ENCODE data around the gene MOB3B.

The MOB3B gene

DNA sequence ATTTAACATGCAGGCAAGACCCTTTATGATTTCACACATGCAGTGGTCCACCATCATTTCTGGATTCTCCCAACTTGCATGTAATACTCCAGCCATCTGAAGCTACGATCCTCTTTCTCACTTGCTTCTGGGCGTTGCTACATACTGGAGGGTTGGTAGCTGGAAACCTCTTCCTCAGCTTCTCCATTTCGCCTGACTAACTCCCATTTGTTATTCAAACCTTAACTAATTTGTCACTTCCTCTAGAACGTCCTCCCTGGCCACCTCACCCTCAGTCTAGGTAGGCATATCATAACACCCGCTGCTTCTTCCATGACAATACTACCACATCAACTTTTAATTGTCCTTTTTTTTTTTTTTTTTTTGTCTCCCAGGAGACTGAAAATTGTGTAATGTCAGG lies 160.0 kb downstream of the MOB3B start:
- DNase-seq: no peak

DNA sequence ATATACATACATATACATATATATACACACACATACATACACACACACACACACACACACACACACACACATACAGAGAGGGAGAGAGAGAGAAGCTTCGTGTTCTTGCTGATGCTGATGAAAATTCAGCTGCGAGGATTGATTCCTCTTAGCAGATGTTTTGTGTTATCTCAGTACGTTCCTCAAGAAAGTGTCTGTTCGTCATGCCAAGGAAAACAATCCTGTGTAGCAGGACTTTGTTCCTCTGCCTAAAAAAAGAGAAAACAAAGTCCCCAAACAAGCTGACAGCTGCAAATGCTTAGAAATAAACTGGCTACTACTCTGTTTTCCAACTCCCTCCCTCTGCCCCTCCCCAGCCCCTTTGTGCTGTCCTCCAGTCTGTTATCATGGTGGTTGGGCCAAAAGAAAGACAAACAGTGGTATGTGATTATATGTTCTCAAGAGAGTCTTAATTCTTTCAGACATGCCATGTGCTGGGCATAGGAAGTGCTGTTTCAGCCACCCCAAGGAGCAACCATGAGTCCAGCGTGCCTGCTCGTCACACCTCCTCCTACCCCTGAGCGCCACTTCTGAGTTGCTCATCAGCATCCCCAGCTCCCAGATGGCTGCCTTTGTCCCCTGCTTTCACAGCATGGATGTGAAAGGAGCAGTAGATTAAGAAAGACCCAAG lies 161.2 kb downstream of the MOB3B start:
- DNase-seq: peak in 25 of 56 donors; percentile 9 to 76 (median 37)

DNA sequence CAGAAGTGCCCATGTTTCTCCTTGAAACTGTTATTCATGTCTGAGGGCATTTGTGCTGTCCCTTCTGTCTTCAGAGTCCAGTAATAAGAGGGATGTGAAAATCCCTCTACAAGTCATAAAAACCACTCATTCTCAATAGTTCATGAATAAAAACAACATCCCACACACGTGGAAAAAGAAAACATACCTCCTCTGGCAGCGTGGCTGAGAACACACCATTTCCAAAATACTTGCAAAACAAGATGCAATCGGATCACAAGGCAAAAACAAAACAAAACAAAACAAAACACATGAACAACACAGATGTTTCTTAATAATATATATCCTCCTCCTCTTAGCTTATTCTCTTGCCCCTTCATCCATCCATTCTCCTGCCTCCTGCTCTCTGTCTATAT lies 161.7 kb downstream of the MOB3B start:
- no peak for DNase-seq

DNA sequence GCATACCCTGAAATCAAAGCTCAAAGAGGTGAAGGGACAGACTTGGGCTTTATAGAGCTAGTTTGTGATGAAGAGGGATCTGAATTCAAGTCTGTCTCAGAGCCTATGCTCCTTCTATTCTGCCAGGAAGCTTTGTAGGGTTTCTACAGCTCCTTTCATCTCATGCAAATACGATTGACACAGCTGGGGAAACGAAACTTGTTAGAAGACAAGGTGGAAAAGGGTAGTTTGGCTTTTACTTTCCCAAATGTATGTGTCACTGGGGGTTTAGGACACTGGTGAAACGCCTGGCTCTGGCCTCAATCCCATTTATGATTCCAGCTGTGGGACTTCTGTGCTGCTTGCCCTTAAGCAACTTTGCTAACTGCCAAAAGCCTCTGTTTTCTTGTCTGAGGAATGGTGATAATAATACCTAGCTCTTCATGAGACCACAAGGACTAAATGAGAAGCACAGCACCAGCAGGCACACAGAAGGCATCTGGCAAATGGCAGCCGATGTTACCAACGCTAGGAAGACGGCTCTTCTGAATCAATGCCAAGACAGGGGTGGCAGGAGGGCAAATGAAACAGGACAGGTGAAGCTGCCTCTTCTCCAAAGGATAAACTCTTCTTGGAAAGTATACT lies 162.3 kb downstream of the MOB3B start:
- no peak for DNase-seq

DNA sequence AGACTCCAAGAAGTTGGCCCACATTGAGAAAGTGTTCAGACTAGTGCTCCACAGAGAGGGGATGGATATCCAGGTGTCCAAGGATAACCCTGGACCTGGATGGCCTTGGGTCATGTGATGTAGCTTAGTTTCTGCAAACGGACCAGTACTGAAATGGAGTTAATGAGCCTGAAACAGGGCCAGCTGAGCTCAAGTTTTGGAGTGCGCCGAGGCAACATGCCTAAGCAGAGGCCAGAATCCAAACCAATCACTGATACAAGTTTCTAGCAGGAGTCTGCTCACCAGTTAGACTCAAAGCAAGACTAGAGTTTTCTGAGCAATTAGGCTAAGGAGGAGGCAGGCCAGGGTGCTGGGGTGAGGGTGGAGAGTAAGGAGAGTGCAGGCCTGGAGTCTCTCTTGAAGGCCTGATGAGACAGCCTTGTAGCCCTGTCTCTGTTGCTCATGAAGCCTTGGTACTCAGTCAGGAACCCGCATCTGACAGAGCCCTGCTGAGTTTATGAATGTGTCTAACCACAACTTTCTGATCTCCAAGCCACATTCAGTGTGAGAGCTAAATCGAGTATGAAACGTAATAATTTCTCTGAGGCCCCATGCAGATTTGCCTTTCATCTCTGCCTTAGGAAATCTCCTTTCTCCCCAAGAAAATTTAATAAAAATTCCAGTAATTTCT lies 163.8 kb downstream of the MOB3B start:
- peak in 1 of 56 donors; percentile 19 for DNase-seq

DNA sequence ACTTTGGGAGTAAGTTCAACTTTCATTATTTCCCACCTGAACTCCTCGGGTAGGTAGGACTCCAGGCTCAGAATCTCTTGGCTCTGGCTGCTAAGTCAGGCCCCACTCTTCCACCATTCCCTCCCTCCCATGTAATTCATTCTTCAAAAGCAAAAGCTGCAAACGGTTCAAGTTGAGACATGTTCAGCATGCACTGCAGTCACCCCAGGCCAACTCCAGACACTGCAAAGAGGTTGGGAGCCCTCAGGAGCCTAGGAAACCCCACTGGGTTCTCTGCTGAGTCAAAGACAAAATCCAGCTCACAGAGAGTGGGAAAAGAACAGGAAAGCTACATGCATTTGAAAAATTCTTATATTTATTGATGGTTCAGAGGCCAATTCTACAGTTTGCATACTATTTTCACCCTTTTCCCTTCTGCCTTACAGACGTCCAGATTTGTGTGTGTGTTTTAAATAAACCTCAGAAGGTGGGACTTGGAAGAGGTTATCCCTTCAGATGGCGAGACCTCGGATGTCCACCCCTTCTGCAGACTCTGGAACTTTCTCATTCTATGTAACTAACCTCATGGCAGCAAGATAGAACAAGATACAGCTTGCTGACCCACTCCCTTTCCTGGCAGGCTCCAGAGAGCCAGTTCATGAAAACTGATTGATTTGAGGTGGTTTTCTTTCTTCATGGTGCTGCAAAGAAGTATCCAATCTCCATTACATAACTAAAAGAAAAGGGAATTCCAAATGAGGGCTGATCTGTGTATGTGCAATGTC lies 167.0 kb downstream of the MOB3B start:
- DNase-seq: no peak

DNA sequence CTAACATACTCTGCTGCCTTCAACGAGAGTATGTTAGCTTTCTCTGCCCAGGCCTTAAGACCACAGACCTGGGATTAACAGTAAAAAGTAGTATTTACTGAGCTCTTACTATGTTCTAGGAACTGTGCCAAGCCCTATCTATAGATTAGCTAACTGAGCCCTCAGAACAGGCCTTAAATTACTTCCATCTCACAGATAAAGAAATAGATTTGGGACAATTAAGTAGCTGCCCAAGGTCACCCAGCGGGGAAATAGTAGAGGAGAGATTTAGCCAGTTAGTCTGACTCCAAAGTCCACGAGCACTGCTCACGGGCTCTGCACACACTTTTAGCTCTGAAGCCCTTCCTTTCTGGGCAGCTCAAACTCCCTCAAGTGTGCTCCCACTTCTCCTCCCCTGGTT lies 168.1 kb downstream of the MOB3B start:
- DNase-seq: no peak

DNA sequence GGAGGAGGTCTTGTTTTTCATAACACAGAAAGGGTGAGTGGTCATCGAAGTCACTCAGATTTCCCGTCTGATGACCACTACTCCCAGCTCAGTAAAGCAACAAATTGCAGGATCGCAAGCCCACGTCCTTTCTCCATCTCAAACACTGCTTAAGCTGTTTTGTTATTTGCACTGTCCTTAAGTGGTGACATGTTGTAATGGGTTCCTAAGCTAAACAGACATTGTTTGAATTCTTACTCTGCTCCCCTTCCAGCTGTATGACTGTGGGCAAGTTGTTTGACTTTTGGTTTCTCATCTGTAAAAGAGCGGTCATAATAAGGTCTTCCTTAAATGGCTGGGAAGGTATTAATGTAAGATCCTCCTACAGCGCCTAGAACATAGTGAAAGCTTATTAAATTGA lies 169.9 kb downstream of the MOB3B start:
- no peak for DNase-seq

DNA sequence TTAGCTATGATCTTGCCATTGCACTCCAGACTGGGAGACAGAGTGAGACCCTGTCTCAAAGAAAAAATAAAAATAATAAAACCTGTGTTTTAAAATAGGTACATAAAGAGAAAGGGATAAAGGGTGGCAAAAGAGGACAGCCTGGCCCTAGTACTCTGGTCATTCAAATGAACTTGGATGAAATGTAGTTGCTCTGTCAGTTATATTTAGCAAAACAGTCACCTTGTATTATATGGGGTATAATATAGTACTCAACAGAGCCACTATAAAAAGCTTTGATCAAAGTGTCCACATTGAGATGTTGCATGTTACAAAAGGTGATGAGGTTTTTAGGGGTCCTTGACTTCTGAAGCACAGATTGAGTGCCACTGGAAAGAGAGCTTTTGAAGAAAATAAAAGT lies 171.6 kb downstream of the MOB3B start:
- DNase-seq: no peak

DNA sequence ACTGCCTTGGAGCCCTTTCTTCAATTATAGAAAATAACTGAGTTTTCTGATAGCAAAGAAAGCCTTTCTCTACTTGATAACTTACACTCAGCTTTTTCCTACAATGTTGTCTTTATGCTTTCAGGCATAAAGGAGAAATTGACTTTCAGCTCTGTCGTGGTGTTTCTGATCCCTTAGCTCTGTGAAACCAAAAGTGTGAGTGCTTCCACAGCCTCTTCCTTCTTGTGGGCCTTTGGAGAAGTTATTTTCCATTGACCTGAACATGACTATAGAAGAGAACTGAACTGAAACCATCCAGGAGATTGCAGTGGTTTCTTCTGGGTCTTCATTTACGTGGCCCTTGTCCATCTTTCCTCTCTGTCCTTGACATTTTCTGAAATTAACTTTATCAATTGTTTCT lies 173.2 kb downstream of the MOB3B start:
- peak in 1 of 56 donors; percentile 24 for DNase-seq

DNA sequence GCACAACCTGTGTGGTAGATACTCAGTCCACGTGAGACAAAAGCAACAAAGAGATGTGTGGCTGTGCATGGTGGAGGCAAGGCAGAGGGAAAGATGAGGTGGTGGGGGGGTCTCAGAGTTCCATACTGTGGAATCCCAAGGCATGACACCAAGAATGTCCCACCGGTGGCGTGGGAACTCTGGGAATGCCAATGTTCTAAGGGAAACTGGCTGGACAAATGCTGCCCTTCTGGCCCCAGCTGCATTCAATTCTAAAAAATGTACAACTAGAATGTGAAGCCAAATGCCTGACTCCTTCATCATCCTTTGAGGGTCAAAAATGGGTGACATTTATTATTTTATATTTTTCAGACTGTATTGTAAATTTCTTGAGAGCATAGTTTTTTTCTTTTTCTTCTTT lies 174.4 kb downstream of the MOB3B start:
- DNase-seq: no peak

DNA sequence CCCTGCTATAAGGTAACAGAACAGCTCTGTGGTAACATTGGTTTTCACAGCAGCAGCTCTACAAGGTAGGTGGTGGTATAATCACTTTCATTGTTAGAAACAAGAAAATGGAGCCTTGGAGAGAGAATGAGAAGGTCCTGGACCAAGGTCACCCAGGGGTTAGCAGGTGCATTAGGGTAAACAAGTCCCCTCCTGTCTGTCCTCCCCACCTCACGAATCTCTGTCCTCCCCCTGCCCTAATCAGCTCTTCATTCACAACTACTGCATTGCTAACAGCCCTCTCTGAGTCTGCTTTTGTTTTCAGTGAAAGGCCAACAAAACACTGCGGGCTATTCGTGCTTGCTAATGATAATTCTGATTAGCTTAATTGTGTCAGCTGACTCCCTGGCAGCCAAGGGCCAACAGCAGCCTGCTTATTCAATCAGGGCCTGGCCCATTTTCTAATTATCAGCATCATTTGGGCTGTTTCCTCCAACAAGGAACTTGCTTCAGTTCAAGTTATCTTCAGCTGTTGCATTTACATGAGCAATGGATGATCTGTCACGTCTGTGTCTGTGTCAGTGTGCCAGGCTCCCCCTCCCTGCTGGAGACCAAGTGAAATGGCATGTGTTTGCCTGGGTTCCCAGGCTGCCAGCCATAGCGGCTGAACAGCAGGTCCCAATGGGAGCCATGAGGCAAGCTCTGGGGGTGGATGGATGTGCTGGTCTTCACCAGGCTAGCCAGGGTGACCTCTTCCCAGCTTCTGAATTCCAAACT lies 176.0 kb downstream of the MOB3B start:
- peak in 52 of 56 donors; percentile 26 to 95 (median 82) for DNase-seq

DNA sequence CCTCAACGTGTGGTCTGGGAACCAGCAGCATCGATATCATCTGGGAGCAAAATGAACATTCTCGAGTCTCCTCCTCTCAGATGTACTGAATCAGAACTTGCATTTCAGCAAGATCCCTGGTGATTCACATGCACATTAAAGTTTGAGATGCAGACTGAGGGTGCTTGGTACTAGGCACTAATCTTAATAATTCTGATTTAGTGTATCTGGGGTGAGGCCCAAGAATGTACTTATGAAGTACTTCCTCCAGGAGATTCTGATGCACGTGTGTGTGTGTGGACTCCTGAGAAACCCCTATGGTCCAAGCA lies 176.5 kb downstream of the MOB3B start:
- DNase-seq: no peak

DNA sequence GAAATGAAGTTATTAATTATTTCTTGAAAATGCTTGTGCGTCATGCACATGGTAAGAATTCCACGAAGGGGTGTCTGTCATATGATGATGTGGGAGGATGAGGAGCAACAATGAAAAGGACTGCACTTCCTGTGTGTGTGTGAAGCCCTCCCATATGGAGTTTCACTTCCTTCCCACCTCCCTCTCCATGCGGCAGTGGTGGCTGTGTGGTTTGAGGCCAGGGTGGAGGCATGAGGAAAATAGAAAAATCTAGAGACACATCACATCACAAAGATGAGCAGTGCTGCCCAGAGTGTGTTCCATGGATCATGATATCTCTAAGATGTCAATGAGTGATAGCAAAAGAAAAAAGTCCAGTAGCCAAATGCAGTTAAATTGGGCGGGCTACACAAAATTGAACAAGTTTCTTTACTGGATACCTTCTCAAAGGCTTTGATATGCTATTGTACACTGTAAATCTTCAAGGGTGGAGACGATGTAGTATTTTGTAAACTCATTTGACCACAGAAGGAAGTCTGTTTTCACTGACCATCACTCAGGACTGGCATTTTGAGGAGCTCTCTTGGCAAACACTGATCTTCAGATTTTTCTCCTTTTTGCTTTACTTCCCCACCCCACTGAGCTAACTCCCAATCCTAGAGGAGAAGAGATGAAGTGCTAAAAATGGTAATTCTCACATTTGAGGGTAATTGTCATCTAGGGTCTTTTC lies 177.0 kb downstream of the MOB3B start:
- DNase-seq: peak in 2 of 56 donors; percentile 17 to 19

DNA sequence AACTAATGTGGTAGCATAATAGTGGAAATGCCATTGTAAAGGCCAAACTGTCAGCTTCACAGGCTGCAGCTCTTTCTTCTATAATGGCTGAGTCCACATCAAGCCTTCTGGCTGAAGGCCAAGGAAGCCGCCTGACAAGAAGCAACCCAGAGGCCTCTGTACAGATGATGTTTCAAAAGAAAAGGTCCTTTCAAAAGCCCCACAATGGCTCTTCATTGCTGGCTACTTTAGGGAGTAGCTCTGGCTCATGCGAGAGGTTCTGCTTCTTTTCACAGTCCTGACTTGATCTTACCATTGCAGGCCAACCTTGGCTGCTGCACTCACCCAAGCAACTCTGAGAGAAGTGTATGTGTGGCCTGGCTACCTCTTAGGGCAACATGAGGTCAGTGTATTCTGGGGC lies 178.2 kb downstream of the MOB3B start:
- DNase-seq: peak in 50 of 56 donors; percentile 24 to 92 (median 78)

DNA sequence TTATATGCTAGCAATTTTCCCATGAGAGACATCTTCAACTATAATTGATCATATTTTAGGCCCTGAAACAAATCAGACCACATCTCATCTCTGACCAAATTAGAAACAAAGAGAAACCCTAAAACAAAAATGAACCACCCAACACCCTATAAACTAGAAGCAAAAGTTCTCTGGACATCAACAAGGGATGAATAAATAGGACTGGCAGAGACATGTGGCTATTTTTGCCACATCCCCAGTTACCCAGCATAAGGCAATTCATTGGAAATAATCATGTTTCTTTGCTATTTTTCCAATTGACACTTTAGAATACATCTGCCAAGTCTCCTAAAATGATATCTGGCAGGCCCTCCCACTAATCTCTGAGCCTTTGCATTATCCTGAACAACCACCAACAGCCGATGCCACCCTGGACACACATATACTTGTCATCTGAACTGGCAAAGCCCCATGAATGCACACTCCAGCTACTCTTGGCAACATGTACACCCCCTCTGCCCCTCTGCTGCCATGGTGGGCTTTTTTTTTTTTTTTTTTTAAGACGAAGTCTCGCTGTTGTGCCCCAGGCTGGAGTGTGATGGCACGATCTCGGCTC lies 179.1 kb downstream of the MOB3B start:
- no peak for DNase-seq

DNA sequence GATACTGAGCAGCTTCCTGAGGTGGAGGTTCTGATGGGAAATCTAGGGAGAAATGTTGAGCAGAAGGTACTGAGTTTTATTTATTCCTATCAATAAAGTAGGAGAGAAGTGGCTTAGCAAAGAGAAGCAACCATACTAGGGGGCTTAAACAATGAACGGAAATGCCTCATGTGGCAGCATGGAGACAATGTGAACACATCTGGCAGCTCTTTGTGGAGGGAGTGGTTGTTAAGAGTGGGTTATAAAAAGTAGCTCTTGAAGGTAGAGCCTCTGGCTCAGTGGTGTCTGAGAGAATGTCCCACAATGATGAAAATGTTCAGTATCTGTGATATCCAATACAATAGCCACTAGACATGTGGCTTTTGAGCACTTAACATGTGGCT lies 179.9 kb downstream of the MOB3B start:
- DNase-seq: no peak

DNA sequence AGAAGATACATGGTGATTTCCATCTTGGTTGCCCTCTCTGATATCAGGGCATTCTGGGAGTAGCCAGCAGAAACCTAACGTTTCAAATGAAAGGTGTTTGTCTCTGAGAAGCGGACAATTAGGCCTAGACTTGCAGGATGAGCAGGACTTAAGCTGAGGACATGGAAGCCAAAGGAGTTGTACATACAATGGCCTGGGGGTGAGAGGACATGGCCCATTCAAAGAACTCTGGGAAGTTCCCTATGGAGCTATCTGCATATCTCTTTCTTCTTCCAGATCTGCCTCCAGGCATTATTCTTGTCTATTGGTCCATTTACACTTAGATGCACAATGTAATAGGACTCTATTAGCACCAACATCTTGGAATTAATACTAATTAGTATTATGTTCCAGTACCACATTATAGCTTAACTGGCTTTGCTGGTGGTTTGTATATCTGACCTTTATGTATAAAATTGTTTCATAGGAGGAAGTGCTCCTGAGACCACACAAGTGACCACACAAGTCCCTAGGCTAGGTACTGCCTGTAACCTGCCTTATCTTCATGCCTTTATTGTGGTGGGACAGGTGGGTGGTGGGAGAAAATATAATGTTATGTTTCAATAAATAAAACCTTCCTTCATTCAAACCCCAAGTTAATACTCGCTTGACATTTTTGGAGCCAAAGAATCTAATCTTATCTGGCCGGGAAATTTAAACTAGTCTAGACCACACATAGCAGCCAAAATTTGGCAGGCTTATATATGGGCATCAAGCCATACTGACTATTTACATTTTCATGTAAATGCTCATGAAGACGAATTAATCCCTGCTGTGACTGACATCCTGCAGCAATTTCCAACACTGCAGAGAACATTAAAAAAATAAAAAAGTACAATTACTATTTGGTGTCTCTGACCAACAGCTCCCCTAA lies 180.6 kb downstream of the MOB3B start:
- DNase-seq: no peak

DNA sequence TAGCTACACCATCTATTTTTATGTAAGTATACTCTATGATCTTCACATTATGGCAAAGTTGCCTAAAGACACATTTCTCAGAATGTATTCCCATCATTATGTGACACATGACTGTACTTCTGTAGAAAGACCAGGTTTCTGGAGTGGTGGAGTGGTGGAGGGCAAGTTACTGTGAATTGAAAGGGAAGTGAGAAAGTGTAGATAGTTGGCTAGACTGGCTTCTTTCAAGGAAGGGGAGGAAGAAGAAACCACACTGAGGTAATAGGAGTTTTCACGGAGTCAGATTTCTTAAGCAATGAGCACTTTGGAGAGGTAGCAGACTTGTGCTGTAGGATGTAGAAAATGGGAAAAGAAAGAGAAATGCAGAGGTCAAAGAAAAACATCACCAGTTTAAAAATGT lies 181.7 kb downstream of the MOB3B start:
- no peak for DNase-seq
